Transverse colon (tissue), 4 donors: ENCODE results near the gene NAT14.

Source experiments
- POLR2A ChIP-seq: fragments of 450-650 bp; IDR thresholded peaks from one replicate; pipeline ENCODE4 v1.6.1; 2016; ENCODE audit warnings: antibody characterized with exemption, mild to moderate bottlenecking, moderate library complexity
- POLR2AphosphoS5 ChIP-seq, 3 donors: sonication (generic); formaldehyde crosslinking; IDR thresholded peaks; one replicate each; pipeline ENCODE4 v1.6.1; 2016; ENCODE audit warnings: antibody characterized with exemption in 3 of 3
- TF ChIP-seq, protein P1 (sequence below), 5 experiments: fragments of 200-600 bp in 3 of 5; fragments of 450-650 bp in 2 of 5; sonication (generic) in 3 of 5; IDR thresholded peaks; 1 replicate in 2 of 5; 2 replicates in 3 of 5; pipeline ENCODE4 v1.5.1; 2016 to 2017; ENCODE audit warnings: antibody characterized with exemption in 5 of 5, inconsistent platforms in 3 of 5, mild to moderate bottlenecking in 2 of 5, moderate library complexity in 1 of 5

- TF ChIP-seq, protein P1, sequence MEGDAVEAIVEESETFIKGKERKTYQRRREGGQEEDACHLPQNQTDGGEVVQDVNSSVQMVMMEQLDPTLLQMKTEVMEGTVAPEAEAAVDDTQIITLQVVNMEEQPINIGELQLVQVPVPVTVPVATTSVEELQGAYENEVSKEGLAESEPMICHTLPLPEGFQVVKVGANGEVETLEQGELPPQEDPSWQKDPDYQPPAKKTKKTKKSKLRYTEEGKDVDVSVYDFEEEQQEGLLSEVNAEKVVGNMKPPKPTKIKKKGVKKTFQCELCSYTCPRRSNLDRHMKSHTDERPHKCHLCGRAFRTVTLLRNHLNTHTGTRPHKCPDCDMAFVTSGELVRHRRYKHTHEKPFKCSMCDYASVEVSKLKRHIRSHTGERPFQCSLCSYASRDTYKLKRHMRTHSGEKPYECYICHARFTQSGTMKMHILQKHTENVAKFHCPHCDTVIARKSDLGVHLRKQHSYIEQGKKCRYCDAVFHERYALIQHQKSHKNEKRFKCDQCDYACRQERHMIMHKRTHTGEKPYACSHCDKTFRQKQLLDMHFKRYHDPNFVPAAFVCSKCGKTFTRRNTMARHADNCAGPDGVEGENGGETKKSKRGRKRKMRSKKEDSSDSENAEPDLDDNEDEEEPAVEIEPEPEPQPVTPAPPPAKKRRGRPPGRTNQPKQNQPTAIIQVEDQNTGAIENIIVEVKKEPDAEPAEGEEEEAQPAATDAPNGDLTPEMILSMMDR (IDR thresholded peaks at IDR 0.05): no peak
- TF ChIP-seq POLR2AphosphoS5 (IDR thresholded peaks at IDR 0.05) (no peak), POLR2A (no peak)
Observed at GRCh38 chr19:55453511-55454260, 31.3 kb upstream of the NAT14 start.
